ENCODE measurements around the gene PPP4R4.
"Not testable (repeated sequence)": the region's sequence is repeated elsewhere in the genome, so short reads cannot be mapped to it uniquely, and the experiment has no call there.

Gene PPP4R4

GRCh38 chr14:94180655-94181271 lies 6.6 kb downstream of the PPP4R4 start:
- DNase-seq: no peak

GRCh38 chr14:94181835-94182234 lies 7.7 kb downstream of the PPP4R4 start:
- no peak for DNase-seq

DNA sequence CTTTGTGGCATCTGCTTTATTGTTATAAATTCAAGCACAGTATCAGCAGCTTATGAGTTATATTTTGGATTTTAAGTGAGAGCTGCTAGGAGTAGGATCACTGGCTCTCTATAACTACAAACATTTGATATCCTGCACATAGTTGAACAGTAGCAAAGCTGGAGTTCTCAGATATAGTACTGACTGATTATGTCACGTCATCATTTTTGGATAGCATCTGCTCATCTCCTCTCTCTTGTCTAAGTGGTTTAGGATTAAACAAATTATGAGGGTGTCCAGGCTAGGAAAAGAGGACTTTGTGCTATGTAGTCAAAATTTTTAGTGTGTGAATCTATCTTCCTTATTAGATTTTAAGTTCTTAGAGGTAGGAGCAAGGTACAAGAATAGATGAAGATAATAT lies 18.4 kb downstream of the PPP4R4 start:
- DNase-seq: no peak

DNA sequence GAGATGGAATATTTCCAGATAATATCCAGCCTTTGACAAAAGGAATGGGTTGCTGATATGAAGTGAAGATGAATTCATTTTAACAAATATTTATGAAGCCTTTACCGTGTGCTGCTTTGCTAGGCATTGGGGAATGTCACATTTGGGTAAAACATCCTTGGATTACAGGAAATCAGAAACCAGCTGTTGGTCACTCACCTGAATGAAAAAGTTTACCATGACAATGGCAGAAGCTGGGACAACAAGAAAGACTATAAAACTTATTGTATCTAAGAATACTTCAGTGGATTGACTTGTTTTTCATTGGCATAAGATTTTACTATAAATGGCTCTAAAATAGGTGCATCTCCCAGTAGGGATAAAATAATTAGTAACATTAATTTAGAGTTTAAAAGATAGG lies 19.7 kb downstream of the PPP4R4 start:
- DNase-seq: no peak

GRCh38 chr14:94196057-94196456 lies 21.9 kb downstream of the PPP4R4 start:
- no peak for DNase-seq

GRCh38 chr14:94203473-94204210 lies 29.5 kb downstream of the PPP4R4 start:
- DNase-seq: no peak

DNA sequence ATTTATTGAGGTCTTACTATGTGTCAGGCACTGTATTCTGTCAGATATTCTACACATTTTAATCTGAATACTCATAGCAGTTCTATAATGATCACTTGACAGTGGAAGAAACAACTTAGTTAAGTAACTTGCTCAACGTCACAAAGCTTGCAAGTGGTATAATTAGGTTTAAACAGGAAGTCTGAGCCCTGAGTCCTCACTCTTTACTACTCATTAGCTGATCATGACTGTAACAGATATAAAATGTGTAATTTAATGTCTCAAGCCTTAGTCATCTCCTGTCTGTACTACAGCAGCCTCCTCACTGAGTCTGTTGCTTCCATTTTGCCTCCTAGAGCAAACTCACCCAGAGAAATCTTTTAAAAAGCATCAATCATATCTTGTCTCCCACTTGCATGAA lies 38.9 kb downstream of the PPP4R4 start:
- DNase-seq: no peak

DNA sequence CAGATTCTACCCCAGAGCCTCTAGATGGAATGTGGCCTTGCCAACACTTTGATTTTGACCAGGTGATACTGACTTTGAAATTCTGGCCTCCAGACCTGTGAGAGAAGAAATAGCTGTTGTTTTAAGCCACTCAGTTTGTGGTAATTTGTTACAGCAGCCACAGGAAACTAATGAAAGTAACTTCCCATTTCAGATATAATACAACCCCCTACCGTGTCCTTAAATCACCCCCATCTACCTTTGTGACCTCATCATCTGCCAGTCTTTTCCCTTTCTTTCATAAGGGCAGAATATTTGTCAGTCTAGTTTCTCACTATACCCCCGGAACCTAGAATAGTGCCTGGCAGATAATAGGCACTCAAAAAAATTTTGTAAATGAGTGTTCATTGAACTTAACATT lies 39.6 kb downstream of the PPP4R4 start:
- no peak for DNase-seq

- DNase-seq: no peak
Measured at GRCh38 chr14:94217116-94217515, 43.0 kb downstream of the PPP4R4 start.

- DNase-seq: not testable (repeated sequence)
Measured at GRCh38 chr14:94218198-94218886, 44.2 kb downstream of the PPP4R4 start.

DNA sequence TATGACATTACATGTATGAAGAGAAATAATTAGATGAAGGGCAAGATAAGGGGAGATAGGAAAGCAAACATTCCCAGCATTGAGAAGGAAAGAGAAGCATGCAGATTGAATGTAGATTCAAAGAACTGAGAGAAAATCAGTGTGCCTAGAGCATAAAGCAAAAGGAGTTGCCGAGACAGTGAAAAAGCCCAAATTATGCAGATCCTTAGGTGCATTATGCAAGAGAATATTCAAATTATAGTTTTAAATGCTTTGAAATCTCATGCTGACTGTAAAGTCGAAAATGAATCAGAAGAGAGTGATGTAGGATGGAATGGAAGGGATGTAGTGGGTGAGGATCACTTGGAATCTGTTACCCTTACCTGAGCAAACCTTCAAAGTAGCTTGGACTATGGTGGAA lies 49.9 kb downstream of the PPP4R4 start:
- no peak for DNase-seq

- no peak for DNase-seq
Measured at GRCh38 chr14:94225460-94226378, 51.6 kb downstream of the PPP4R4 start.

DNA sequence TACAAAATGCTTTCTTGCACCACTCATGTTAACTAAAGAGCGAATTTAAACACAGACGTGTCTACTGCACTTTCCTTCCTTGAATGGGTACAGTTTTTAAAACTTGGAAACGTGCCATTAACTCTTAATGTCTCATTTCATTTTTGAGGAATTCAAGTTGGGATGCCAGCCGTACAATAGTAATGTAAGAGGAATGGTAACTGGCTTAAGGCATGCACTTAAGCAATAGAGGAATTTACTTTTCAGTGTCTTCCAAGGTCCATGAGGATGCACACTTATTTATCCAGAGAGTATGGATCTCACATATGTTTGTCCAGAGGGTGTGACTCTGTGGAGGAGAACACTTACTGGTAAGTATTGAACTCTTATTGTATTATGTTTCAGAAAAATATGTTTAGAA lies 52.9 kb downstream of the PPP4R4 start:
- DNase-seq: no peak

GRCh38 chr14:94237046-94237445 lies 62.9 kb downstream of the PPP4R4 start:
- no peak for DNase-seq

DNA sequence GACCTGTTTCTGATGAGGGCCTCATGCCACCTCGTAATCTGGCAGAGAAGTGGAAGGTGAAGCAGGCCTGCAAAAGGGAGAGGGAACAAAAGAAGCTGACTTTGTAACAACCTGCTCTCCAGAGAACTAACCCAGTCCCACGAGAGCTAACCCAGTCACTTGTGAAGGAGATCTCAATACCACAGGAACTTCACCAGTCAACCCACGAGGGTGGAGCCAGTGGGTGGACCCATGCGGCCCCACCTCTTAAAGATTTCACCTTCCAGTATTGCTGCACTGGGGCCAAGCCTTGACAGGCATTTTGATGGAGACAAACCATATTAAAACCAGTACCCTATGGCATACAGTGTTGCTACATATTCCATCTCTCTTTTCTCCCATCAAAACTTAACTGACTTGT lies 63.9 kb downstream of the PPP4R4 start:
- no peak for DNase-seq

DNA sequence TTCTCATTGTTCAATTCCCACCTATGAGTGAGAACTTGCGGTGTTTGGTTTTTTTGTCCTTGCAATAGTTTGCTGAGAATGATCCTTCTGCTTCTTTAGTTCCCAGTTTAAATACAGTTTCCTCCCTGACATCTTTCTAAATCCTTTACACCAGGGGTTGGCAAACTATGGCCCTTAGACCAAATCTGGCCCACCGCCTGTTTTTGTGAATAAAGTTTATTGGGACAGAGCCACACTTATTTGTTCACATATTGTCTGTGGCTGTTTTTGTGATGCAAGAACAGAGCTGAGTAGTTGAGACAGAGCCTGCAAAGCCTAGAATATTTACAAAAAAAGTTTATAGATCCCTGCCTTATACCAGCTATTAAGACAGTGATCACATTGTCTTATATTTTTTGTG lies 65.3 kb downstream of the PPP4R4 start:
- DNase-seq: no peak

- no peak for DNase-seq
Measured at GRCh38 chr14:94244182-94244581, 70.1 kb downstream of the PPP4R4 start.

DNA sequence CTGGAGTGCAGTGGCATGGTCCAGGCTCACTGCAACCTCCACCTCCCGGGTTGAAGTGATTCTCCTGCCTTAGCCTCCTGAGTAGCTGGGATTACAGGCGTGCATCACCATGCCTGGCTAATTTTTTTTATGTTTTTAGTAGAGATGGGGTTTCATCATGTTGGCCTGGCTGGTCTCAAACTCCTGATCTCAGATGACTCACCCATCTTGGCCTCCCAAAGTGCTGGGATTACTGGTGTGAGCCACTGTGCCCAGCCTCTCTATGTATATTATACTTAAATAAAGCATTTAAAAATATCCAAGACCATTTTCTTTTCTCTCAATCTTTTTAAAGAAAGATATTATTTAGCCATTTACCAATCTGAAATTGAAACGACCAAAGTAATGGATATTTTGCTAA lies 90.1 kb downstream of the PPP4R4 start:
- not testable (repeated sequence) for DNase-seq

DNA sequence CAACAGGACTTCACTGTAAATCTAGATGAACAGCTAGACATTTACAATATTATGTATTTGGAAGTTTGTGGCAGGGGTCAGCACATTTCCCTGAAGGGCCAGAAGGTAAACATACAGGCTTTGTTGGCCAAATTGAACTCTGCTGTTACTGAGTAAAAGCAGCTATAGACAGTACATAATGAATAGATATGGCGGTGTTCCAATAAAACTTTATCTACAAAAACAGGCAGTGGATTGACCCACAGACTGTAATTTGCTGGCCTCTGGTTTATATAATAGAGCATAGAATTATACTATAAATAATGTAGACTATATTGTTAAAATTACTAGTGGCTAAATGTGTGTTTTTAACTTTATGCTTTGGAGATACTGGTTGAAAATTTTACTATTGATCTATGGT lies 93.2 kb downstream of the PPP4R4 start:
- no peak for DNase-seq

GRCh38 chr14:94268582-94268981 lies 94.5 kb downstream of the PPP4R4 start:
- not testable (repeated sequence) for DNase-seq

DNA sequence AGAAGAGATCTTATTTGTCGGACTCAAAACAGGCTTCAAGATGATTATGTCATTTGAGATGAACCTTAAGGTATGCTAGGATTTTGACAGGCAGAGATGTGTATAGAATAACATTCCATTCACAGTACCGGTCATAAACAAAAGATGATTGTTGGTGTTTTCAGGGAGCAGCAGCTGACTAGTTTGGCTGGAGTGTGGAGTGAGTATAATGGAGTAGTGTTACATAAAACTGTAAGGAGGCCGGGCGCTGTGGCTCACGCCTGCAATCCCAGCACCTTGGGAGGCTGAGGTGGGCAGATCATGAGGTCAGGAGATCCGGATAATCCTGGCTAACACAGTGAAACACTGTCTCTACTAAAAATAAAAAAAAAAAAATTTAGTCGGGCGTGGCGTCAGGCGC lies 95.0 kb downstream of the PPP4R4 start:
- DNase-seq: no peak

DNA sequence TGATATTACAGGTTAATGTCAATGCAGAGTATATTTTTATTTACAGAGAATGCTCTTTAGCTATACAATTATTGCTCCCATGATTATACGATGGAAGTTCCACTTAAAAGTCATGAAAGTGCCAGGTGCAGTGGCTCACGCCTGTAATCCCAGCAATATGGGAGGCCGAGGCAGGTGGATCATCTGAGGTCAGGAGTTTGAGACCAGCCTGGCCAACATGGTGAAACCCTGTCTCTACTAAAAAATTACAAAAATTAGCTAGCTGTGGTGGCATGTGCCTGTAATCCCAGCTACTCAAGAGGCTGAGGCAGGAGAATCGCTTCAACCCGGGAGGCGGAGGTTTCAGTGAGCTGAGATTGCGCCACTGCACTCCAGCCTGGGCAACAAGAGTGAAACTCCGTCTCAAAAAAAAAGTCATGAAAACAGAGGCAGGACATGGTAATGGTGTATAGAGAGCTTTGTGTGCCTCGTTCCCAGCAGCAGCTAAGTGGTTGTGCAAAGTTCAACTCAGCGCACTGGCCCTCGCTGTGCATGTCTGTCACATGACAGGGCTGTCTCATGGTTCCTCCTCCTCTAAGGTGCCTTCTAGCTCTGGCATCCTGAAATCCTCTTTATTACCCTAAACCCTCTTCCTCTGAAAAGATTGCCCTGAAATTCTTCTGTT lies 102.9 kb downstream of the PPP4R4 start:
- DNase-seq: not testable (repeated sequence)

- no peak for DNase-seq
Measured at GRCh38 chr14:94278731-94279130, 104.6 kb downstream of the PPP4R4 start.

Measured in activated effector memory CD4-positive, alpha-beta T cell treated with anti-CD3 and anti-CD28 coated beads, Interleukin-2, amount 50 U/mL, for 16 hours (primary cell).